Activated T-cell treated with anti-CD3 and anti-CD28 coated beads for 1 hour (primary cell): ENCODE results near the gene ICE1.
A peak's percentile ranks its signal among the peaks of the same experiment; 100 is the strongest.
"Not testable (repeated sequence)": the region's sequence is repeated elsewhere in the genome, so short reads cannot be mapped to it uniquely, and the experiment has no call there.

ENCODE experiments used
- DNase-seq: peaks from one replicate; pipeline ENCODE4 v3.0.0-alpha.2; 2020; ENCODE audit warnings: low read depth

The ICE1 gene

DNA sequence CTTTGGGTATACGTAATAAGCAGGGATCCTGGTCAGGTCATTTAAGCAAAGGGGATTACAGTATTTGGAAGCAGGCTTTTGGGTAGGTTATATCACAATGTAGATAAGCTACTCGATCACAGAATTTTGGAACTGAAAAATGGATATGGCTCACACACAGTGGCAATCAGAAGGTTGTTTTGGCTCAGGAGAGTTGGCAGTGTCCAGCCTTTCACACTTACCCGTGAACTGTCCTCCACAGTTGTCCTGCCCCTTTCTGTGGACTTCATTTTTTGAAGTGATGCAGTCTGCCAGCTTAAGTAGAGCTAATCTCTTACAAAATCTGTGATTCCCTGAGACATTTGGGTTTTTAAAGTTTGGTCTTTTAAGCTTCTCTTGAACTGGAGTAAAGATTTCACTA lies 30.7 kb downstream of the ICE1 start:
- DNase-seq = no peak

DNA sequence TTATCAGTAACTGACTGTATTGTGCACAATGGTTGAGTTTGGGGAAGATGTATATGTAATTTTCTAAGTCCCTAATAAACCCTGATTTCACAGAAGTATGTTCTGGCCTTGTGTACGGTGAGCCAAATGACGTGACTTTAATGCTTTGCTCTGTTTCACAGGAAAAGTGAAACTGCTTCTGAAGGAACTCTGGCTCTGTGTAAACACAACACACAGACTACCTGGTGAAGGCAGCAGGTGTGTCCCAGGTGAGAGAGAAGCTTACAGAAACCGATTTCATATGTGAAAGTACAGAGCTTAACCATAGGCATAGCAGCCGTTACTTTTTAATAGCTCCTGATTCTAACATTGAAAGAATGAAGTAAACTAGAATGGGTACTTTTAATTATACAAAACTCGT lies 31.9 kb downstream of the ICE1 start:
- DNase-seq = no peak

DNA sequence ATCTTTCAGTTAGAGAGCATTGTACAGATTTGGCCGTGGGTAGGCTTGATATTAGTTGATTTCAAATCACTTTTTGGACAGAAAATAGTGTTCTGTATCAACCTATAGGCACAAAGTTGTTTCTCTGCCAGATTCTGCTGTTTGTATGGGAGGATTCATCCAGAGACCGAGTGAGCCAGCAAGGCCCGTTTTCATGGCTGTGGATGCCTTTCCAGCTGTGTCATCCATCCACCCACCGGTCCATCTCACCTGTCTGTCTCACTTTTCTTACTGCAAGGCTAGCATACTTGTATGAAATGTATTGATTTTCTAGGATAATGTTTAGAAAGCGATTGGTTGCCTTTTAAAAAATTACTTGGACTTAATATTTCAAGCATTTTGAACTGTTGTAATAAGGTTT lies 34.4 kb downstream of the ICE1 start:
- DNase-seq = no peak

DNA sequence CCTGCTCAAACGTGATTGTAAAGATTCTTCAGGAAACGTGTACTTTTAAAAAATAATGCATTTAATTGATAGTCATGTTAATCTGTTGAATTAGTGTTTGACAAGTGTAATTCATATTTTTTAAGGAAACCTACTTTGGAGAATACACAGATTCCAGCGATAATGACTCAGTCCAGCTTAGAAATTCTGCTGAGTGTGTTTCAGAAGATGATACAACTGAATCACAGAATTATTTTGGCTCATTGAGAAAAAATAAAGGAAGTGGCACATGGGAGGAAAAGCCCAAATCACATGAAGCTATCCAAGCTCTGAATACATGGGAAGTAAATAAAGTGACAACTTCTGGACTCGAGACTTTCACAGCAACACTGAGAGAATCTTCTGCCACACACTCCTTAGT lies 37.8 kb downstream of the ICE1 start:
- no peak for DNase-seq

DNA sequence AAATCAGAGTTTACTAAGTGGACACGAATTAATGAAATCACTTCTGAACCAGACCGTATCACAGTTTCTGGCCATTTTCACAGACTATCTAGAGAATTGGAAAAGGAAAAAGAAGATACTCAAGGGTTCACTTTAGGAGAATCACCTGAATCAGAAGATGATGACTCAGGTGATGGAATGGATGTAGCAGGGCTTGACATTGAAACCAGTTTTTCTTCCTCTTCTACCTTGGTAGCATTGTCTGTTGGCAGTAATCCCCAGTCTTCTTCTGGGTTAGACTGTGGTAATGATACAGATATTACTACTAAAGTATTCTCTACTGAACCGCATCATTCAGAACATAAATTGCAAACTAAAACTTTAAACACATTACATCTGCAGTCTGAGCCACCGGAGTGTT lies 38.5 kb downstream of the ICE1 start:
- DNase-seq = no peak

DNA sequence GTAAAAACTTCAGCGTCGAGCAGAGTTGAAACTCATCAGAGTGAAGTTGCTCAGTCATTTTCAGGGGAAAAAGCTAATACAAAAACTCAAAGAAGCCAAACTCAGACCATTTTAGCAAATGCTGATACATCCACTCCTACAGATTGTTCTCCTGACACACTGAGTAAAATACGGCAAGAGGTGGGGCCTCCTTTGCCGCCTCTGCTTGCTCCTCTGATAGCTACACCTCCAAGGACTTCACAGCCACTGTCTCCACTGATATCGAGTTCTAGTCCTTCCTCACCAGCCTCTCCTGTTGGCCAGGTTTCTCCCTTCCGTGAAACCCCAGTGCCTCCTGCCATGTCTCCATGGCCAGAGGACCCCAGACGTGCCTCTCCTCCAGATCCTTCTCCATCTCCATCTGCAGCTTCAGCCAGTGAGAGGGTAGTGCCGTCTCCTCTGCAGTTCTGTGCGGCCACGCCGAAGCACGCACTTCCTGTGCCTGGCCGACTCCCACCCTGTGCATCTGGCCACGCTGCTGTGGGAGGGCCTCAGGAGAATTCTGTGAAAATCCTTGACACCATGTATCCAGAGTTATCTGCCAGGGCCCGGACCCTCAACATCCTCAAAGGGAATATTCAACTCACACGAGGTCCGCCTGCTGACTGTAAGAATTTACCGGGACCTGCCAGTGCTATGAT lies 41.7 kb downstream of the ICE1 start:
- no peak for DNase-seq

DNA sequence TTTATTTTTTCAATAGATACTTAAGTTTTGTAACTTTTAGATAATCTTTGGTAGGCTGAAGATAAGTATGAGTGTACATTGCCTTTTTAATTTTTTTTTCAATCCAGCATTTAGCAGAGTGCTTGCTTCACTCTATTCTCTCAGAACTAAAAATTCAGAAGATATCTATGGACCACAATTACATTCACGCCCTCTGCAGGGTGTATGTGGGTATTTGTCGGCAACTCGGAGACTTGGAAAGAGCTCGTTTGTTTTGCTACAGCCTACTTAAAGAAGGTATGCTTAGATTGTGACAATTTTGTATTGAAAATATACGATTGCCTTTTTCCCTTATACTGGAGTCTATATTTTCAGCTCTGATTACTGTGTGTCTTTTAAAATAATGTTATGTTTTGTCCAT lies 43.8 kb downstream of the ICE1 start:
- DNase-seq = no peak

DNA sequence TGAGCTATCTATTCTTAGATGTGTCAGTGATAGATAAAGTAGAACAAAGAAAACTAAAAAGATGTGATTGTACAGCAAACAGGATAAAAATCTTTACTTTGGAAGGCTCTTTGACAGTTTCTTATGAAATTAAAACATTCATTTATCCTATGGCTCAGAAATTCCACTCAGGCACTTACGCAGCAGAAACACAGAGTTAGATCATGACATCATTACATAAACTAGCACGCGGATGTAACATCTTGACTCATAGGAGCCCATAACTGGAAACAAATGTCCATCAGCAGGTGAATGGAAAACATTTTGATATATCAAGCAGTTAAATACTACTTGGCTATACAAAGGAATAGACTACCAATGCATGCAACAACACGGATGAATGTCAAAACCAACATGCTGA lies 45.3 kb downstream of the ICE1 start:
- no peak for DNase-seq

DNA sequence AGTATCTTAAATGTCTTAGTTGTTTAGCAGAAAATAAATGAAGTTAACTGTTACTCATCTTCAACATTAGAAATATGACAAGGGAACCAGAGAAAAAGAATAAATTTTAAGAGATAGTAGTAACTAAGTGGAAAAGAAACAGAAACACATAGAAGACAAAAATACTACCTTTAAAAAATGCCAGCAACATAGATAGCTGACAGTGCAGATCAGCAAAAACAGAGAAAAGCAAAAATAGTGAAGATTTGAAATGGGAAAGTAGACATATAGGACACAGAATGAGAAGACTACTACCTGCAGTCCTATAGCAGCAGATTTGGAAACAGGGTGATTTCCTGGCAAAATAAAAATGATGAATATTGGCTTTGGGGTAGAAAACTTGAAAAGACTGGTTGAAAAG lies 48.5 kb downstream of the ICE1 start:
- no peak for DNase-seq

DNA sequence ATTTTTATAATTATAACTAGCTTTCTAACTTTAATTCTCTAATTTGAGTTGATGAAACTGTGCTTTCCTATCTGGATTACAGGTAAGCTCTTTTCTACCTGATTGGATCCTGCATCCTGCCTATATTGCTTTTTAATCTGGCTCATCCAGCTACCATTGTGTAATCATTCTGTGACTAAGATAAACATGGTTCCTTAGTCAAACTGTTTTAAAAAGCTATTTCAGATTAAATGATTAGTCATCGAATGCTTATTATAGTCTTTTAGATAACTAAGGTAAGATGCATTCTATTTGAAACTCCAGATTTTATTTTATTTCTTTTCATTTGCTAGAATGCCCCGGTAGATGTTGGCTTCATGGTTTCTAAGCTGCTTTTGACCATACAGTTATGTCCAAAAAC lies 50.7 kb downstream of the ICE1 start:
- DNase-seq = no peak

DNA sequence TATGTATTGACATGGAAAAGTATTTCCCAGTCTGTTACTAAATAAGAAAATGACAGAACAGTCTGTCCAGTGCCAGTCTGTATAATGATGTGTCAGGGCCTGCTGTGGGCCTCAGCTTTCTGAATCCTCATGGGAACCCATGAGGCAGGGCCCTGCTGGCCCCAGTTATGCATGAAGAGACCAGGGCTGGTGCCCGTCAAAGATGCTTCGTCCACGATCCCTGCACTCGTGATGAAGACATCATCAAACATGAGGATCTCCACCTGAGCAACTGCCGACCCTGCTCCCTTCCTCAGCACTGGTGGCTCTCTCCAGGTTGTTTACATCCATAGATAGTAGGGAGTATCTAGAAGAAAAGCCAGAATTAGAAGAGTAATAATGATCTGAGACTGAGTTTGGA lies 52.5 kb downstream of the ICE1 start:
- no peak for DNase-seq

DNA sequence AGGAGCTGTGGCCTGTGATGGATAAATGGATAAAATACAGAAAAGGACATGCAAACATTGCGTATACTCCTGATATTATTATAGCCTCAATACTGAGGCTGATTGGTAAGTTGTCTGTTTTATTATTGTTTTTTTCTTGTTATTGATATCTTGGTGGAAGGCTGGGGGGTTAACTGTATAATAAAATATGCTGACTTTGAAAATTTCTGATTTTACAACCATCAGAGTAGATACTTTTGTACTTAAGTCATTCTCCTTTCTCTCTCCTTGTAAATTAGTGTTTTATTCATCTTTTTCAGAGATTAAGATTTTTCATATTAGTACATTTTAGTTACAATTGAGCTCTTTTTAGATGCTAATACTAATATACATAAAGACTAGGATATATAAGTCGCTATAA lies 53.5 kb downstream of the ICE1 start:
- DNase-seq = no peak

DNA sequence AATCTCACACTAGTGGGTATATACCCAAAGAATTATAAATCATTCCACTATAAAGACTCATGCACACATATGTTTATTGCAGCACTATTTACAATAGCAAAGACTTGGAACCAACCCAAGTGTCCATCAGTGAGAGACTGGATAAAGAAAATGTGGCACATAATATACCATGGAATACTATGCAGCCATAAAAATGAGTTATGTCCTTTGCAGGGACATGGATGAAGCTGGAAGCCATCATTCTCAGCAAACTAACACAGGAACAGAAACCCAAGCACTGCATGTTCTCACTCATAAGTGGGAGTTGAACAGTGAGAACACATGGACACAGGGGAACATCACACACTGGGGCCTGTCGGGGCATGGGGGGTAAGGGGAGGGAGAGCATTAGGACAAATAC lies 57.1 kb downstream of the ICE1 start:
- DNase-seq = not testable (repeated sequence)

DNA sequence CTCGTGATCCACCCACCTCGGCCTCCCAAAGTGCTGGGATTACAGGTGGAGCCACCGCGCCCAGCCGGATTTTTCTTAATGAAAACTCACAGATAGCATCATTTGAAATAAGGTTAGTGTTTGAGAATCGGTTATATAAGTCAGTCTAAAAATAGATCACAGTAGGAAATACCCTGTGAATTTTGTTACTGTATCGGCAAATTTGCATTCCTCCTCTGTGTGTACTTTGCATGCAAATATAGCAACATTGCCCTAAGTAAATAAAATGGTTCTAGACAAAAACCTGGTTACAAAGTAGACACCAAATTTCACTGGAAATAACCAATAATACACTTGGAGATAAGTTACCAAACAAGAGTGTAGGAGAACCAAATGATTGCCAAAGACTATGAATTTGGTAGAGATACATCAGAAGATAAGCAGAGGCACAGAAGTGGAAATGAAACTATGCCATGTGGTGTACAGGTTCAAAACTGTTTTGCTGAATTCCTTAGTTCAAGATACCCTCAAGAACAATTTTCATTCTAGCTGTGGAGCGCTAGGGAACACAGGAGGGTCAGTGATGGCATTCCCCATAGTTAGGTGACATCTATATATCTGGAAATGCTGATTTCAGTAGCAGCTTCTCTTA lies 58.1 kb downstream of the ICE1 start:
- DNase-seq = no peak

DNA sequence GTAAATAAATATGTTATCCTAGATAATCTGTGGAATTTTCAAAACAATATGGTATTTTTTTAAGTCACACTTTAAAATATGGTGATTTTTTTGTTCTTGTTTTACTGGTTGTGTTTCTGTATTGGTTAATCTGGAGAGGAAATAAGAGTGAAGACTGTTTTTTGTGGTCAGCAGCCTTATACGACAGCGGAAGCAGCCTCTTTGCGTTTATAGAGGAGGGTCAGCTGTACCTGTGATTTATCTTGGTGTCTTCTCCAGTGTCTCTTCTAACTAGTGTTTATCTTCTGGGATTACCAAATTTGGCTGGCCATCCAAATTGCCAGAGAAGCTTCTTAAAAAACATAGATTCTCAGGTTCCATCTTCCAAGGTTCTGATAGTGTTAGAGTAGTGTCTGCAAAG lies 58.7 kb downstream of the ICE1 start:
- no peak for DNase-seq

DNA sequence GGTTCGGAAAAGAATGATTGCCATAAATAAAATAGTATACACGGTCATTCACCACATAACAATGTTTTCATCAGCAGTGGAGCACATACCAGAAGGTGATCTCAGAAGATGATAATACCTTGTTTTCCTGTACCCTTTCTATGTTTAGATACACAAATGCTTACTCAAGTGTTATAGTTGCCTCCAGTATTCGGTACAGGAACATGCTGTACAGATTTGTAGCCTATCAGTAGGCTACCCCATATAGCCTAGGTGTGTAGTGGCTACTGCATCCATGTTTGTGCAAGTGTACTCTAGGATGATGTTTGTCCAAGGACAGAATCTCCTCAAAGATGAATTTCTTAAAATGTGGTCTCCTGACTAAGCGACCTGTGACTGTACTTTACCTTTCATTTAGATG lies 59.2 kb downstream of the ICE1 start:
- no peak for DNase-seq

DNA sequence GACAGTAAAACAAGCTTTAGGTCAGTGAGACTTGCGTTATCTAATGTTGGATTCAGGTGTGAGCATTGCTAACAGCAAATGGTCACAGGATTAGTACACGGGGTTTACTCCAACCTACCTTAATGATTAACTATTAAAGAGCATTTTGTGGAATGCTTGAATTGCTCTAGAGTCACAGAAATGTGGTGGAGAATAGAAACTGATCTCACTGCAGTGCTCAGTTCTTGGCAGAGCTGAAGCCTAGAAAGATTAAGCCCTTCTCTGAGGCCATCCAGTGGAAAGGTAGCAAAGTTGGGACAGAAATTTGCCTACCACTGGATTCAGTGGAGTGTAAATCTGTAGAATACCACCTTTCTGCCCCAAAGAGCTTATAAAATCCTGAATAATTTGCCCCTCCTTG lies 60.9 kb downstream of the ICE1 start:
- no peak for DNase-seq

DNA sequence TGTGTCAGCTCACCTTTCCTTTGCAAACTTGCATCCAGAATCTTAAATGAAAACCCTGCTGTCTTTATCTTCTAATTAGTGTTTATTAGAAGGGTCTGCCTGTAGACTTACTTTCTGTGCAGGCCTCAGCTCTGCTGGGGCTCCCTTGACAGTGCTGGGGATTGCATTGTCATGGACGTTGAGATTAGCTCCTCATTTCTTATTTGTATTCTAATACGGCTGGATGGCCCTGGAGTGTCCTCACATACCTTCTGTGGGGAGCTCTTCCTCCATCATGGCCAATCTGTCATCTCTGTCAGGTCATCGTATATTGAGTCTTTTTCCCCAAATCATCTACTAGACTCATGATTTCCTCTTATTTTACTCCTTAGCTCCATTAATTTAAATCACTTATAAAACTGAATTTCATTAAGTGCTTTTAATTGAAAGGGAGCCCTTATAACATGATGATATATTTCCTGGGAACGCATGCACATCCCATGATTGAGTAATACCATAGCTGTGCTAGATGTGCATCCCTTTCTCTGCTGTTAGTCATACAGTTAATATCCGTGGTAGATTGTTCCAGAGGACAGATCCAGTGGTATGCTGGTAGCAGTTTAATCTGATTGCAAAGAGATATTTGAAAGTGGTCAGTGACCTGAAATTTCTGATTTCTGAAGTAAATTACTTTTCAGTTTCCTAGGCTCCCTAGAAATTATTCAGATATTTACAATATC lies 61.6 kb downstream of the ICE1 start:
- DNase-seq = no peak

DNA sequence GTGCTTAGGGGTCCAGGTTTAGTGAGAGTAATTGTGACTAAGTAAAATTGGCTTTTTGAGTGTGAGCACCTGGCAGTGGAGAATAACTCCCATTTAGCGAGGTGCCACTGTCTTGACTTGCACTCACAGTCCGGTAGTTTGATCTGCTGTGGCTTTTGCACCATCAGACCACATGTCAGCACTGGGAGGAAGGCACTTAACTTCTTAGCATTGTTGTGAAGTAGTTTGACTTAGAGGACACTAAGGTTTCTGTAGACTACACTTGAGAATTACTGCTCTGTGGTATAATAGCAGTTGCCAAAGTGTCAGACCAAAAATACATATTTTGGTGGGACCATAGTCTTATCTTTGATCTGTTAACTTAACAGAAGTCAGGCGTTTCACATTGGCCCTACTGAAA lies 63.6 kb downstream of the ICE1 start:
- no peak for DNase-seq

DNA sequence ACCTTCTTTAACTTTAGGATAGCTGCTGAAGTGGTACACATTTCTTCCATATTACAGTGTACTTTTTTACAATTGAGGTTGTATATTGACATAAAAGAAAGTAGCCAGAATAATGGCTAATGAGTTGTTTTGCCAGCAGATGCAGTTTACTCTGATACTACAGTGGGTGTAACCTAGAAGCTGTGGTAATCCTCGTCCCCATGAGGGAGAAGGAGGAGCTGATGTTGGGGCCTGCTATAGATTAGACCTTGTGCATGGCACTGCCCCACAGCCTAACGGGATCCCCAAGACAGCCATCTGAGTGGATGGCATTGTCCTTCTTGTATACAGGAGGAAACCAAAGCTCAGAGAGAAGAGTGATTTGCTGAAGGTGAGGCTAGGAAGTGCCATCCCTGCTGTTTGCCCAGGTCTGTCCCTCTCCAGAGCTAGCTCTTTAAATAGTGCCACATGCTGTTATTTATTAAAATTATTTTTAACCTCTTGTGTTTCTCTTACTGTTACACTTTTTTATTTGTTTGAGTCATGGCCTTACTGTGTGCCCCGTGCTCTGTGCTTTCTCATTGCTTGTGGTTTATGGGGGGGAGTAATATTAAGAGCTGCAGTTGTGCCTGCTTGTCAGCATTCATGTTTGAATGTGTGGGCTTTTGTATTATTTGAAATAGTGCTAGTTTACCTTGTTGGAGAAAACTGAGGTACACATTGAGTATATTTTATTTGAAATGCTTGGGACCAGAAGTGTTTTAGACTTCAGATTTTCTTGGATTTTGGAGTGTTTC lies 65.3 kb downstream of the ICE1 start:
- no peak for DNase-seq

DNA sequence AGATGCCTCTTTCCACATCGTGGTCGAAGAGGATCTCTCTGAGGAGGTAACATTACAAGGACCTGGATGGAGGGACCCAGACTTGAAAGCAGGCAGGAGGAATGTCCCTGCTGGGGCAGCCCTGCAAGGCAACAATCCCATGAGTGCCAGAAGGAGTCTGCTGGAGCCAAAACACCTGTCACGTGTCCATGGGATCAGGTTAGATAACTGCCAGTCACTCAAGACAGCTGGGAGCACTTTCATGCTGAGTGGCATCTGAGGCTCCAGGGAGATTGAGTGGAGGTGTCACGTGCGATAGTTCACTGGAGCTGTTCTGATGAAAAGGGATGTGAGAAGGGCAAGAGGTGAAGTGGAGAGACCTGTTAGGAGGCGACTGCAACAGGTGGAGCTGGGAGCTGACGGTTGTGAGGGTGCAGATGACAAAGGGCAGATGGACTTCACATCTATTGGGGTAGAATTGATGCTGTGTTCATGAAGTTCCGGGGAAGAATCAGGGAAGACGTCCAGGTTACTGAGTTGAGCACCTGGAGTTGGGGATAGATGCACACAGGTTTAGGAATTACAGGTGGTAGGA lies 68.4 kb downstream of the ICE1 start:
- no peak for DNase-seq

DNA sequence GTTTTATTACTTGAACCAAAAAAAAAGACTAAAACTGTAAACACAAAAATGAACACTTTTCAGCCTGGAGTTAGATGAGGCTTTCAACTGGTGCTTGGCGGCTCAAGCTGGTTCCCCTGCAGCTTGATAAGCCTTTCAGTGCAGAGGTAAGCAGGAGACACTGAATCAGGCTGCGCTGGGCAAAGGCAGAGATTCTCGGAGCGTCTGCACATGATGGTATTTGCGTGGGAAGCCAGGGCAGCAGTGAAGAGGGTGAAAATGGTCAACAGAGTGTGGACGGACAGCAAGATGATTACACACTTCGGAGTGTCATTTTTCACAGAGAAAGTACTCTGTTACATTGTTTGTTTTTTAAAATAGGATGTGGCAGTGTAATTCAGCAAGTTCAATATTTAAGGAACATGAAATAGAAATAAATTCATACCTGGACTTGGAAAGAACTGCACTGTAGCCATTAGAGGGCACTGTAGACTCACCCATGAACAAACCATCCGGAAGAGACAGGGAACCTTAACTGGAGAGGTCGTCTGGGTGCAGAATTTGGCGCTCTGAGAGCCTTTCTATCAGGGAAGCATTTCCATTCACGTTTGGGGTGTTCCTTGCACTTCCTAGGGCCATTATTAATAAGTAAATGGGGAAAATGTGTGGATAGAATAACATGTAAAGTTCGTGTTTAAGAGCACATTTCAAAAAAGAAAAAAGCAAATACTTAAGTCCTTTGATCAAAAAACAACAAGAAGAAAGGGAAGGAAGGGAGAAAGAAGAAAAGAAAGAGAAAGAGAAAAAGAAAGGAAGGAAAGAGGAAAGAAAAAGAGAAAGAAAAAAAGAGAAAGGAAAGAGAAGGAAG lies 69.8 kb downstream of the ICE1 start:
- peak; percentile 8 for DNase-seq
